ENCODE measurements around the gene PTPRR. TPM values are rescaled to one million over a fixed set of nuclear protein-coding genes. Genes with fewer than 3 reads are reported as not detected.

Gene PTPRR
- total and polyA plus RNA-seq, 12 donors, result 0.20 to 1.7 (median 0.74) TPM

DNA sequence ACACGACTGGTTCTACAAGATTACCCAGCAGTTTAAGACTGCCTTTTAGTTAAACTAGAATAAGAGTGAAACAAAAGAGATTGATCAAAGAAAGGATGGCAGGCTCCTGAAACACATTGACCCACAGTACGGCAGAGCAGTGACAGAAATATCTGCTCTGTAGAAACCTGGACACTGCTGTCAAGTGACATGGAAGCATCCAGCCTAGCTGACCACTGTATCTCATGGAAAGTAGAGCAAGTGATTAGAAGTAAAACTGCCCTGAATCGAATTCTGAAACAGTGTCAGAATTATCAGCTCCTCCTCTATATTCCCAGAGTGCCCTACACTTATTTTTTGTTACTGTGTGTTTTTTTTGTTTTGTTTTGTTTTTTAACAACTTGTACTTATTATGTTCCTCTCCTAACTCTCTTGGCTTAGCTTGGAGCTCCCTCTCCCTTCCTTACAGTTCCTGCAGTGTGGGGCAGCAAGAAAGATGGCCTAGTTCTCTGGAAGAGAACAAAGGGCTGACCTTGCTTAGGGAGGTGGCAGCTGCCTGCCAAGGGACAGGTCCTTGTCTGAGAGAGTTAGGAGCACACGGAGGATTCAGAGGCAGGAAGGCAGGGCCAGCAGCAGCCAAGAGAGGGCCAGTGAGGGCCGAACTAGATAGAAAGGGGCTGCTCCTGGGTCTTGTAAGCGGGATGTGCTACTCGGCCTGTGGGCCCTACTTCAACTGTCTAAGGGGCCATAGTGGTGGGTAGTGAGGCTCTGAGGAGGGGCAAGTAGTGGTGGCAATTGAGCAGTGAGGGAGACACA, 97.2 kb downstream of the PTPRR start:
- Histone ChIP-seq H3K27ac (no peak overlapping the region), H3K36me3 (no peaks in the 10 kb centered on the region), H3K27me3 (no peaks in the 10 kb centered on the region), H3K9me3 (peaks cover 0 to 9% (median 0%) of the 10 kb centered on the region in 11 donors), H3K4me3 (no peak overlapping the region), H3K4me1 (no peaks in the 10 kb centered on the region)
- WGBS, 2 donors, result 69 to 73% methylated on average over 7 of the region's 7 CpGs
- ATAC-seq, result no peak
- intact Hi-C loops (cut with DNase I), result no loop called here
- no peak for DNase-seq
- TF ChIP-seq, protein P1, sequence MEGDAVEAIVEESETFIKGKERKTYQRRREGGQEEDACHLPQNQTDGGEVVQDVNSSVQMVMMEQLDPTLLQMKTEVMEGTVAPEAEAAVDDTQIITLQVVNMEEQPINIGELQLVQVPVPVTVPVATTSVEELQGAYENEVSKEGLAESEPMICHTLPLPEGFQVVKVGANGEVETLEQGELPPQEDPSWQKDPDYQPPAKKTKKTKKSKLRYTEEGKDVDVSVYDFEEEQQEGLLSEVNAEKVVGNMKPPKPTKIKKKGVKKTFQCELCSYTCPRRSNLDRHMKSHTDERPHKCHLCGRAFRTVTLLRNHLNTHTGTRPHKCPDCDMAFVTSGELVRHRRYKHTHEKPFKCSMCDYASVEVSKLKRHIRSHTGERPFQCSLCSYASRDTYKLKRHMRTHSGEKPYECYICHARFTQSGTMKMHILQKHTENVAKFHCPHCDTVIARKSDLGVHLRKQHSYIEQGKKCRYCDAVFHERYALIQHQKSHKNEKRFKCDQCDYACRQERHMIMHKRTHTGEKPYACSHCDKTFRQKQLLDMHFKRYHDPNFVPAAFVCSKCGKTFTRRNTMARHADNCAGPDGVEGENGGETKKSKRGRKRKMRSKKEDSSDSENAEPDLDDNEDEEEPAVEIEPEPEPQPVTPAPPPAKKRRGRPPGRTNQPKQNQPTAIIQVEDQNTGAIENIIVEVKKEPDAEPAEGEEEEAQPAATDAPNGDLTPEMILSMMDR (IDR thresholded peaks at IDR 0.05), result no peak

DNA sequence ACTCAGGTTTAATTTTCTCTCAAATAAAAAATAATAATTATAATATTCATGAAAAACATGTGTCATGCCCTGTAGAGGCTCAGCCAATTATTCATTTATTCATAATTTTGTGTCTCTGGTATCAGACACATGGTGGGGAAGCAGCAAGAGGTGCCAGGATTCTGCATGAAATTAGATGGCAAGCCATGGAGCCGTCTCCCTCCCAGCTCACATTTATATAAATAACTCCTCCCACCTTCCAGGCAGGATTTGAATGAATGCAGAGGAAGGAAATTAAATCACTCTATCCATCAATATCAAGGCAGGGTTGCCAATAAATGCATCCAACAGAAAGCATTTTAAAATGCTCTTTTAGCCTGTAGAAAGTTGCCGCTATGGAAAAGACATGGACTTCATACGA, 98.1 kb downstream of the PTPRR start:
- TF ChIP-seq, protein P1 (IDR thresholded peaks at IDR 0.05), result no peak
- DNase-seq, result no peak
- intact Hi-C loops (cut with DNase I), result no loop called here
- H3K36me3 ChIP-seq, result no peaks in the 10 kb centered on the region
- no peak overlapping the region for H3K4me3 ChIP-seq
- H3K4me1 ChIP-seq, result no peaks in the 10 kb centered on the region
- H3K9me3 ChIP-seq, result peaks cover 0 to 9% (median 0%) of the 10 kb centered on the region in 11 donors
- ATAC-seq, result no peak
- no peak overlapping the region for H3K27ac ChIP-seq
- 58 to 75% methylated on average over 3 of the region's 3 CpGs for WGBS, 2 donors
- no peaks in the 10 kb centered on the region for H3K27me3 ChIP-seq

DNA sequence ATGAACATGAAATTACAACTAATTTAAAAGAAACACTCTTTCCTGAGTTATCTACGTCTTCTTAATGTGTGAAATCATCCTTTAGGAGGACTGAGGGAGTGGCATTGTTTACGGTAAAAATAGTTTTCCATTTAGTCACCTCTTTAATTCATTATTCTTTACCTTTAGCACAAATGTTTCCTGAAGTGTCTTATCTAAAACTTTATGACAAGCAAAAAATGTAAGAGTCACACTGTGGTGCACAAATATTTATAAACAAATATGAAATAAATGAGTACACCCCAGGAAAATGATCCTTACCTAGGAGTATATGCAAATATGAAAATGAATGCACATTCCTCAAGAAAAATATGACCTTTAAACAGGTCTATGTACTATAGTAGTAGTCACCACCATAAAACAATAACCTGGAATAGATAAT, 104.6 kb downstream of the PTPRR start:
- TF ChIP-seq, protein P1 (IDR thresholded peaks at IDR 0.05), result no peak
- Histone ChIP-seq H3K27ac (no peak overlapping the region), H3K4me1 (no peaks in the 10 kb centered on the region), H3K4me3 (no peak overlapping the region), H3K36me3 (no peaks in the 10 kb centered on the region), H3K9me3 (peaks cover 0 to 17% (median 0%) of the 10 kb centered on the region in 11 donors), H3K27me3 (no peaks in the 10 kb centered on the region)
- WGBS, 2 donors, result 79 to 86% methylated on average over 2 of the region's 2 CpGs
- ATAC-seq, result no peak
- no peak for DNase-seq
- intact Hi-C loops (cut with DNase I), result no loop called here

DNA sequence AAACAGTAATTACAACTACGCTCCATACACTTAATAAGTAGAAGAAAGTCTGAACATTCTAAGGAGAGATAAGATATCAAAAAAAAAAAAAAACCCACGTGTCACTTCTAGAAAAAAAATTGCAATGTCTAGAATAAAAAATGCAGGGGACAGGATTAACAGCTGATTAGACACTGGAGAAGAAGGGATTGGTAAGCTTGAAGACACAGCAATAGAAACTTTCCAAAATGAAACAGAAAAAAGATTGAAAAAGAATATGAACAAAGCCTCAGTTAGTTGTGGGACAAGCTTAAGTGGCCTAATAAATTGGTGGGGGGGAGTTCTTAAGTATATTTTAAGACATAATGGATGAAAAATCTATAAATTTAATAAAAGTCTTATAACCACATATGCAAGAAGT, 105.5 kb downstream of the PTPRR start:
- no peak for ATAC-seq
- Histone ChIP-seq H3K9me3 (peaks cover 0 to 17% (median 0%) of the 10 kb centered on the region in 11 donors), H3K36me3 (no peaks in the 10 kb centered on the region), H3K4me1 (no peaks in the 10 kb centered on the region), H3K27me3 (no peaks in the 10 kb centered on the region), H3K27ac (no peak overlapping the region), H3K4me3 (no peak overlapping the region)
- intact Hi-C loops (cut with DNase I), result no loop called here
- WGBS, 2 donors, result 81 to 98% methylated on average over 2 of the region's 2 CpGs
- no peak for DNase-seq
- TF ChIP-seq, protein P1 (IDR thresholded peaks at IDR 0.05), result no peak

Data from heart right ventricle (tissue), 16 donors.